Stomach (tissue), 4 donors: ENCODE data around the gene SMAD2.

Experiments
- CTCF ChIP-seq, 7 experiments: fragments of 450-650 bp in 4 of 7; fragments of 200-600 bp in 3 of 7; sonication (generic) in 3 of 7; IDR thresholded peaks; one replicate each; pipeline ENCODE4 v1.5.1; 2016 to 2019; ENCODE audit warnings: antibody characterized with exemption in 7 of 7, control low read depth in 2 of 7, mild to moderate bottlenecking in 1 of 7
- EP300 ChIP-seq: sonication (generic); formaldehyde crosslinking; IDR thresholded peaks from one replicate; pipeline ENCODE4 v1.6.1; 2017; ENCODE audit warnings: antibody characterized with exemption

- TF ChIP-seq CTCF (IDR thresholded peaks at IDR 0.05) = no peak
- TF ChIP-seq EP300 = no peak
Observed at GRCh38 chr18:47793609-47794008, 136.8 kb downstream of the SMAD2 start.
